HG02885 (cell line): ENCODE measurements around the gene INPP5E.
A peak's percentile ranks its signal among the peaks of the same experiment; 100 is the strongest.
"Not testable (repeated sequence)": the region's sequence is repeated elsewhere in the genome, so short reads cannot be mapped to it uniquely, and the experiment has no call there.

ENCODE experiments used
- ATAC-seq: cut with Tn5 transposase; IDR thresholded peaks from one replicate; pipeline ENCODE4 v1.9.1; 2021; ENCODE audit warnings: mild to moderate bottlenecking; ENCODE audit not compliant: unreplicated experiment, poor library complexity

The INPP5E gene

DNA sequence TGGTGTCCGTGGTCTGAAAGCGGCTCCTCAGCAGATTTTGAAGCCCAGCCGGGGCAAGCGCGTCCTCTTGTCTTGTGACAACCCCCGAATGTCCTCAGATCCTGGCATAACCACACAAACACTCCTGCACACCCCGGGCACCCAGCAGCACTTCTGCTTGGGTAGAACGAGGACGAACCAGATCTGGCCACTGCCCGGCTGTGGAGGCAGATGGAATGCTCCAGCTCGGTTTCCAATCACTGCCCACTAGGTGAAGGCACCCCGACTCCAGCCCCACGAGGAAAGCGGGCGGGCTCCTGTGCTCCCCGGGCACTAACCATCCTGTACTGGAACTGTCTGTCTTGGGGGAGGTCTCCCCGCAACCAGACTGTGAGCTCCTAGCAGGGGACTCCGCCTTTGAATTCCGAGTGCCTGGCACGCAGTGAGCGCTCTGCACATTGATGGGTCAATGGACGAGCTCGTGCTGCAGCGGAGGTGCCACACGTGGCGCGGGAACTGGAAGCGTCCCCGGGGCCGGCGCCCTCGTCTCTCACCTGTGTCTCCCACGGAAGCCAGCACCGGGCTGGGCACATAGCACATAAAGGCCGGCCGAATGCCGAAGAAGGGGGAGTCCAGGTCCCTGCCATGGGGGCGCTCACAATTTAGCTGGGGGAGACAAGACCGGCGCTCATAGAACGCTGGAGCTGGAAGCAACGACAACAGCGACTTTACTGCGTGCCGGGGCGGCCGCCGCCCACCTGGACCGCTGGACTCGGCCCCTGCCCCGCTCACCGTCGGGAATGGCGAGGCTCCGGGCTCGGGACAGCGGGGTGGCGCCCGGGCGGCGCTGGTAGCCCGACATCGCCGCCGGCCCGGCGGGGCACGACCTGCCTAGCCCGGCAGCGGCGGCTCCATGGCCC lies 29.8 kb downstream of the INPP5E start:
- ATAC-seq: peak; percentile 29

DNA sequence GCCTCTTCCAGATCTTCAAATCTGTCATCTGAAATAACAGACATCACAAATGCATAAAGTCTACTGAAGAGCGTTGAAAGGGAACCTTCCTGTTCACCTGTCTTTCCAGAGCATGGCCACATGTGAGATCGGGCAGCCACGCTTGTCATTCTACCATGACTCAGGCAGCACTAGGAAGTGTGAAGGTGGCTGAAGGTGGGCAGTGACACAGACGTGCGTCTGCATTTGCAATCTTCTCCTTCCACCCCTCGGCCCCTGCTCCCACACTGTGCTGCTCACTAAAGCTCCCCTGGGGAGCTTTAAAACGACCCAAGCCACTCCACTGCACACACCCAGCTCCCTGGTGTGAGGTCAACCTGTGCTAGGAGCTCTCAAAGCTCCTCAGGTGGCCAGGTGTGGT lies 31.7 kb downstream of the INPP5E start:
- no peak for ATAC-seq

DNA sequence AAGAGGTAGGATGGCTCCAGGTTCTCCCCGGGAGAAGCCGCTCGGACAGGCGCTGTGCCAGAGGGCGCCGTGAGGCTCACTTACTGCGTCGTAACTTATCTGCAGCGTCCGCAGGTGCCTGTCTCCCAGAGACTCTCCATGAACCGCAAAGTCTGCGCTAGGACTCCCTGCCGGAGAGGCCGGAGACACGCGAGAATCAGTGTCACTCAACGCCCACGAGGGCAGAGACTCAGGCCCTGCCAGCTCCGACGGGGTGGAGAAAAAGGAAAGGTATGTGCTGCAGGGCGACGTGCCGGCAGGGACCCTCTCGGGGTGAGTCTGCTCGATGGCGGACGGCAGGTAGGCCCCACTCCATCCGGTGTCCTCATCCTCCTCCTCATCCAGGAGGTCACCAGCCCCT lies 32.6 kb downstream of the INPP5E start:
- ATAC-seq: not testable (repeated sequence)

DNA sequence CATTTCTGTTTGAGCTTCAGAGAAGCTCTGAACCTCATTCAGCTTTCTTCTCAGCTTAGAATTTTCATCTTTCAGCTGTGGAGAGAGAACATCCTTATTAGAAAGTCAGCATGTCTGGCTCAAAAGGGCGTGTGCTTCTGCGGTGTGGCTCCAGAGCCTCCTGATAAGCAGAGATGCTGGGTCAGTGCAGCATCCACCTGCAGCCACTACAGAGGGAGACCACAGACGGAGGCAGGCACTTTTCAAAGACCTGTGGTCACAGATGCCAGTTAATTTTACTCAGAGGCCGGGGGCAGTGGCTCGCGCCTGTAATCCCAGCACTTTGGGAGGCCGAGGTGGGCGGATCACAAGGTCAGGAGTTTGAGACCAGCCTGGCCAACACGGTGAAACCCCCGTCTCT lies 33.7 kb downstream of the INPP5E start:
- not testable (repeated sequence) for ATAC-seq

DNA sequence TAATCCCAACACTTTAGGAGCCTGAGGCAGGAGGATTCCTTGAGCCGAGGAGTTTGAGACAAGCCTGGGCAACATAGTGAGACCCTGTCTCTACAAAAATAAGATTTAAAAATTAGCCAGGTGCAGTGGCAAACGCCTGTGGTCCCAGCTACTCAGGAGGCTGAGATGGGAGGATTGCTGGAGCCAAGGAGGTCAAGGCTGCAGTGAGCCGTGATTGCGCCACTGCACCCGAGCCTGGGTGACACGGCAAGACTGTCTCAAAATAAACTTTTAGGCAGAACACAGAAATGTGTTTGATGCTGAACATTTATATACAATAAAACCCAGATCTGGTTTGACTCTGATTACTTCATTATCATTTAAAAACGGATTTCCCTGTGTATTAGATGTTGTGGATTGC lies 34.2 kb downstream of the INPP5E start:
- ATAC-seq: no peak

DNA sequence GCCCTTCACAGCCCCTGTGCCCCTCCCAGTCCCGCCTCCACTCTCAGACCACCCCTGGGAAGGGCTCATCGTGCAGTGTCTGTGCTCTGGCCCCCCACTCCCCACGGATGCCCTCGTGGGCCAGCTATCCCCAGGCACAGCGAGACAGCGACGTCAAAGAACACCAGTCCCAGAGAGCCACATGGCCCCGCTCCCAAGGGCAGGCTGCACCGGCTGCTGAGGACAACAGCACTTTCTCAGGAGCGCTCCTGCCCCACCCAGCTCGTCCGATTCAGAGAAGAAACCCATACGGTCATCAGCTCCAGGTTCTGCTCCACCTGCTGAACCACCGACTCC lies 34.9 kb downstream of the INPP5E start:
- ATAC-seq: no peak

DNA sequence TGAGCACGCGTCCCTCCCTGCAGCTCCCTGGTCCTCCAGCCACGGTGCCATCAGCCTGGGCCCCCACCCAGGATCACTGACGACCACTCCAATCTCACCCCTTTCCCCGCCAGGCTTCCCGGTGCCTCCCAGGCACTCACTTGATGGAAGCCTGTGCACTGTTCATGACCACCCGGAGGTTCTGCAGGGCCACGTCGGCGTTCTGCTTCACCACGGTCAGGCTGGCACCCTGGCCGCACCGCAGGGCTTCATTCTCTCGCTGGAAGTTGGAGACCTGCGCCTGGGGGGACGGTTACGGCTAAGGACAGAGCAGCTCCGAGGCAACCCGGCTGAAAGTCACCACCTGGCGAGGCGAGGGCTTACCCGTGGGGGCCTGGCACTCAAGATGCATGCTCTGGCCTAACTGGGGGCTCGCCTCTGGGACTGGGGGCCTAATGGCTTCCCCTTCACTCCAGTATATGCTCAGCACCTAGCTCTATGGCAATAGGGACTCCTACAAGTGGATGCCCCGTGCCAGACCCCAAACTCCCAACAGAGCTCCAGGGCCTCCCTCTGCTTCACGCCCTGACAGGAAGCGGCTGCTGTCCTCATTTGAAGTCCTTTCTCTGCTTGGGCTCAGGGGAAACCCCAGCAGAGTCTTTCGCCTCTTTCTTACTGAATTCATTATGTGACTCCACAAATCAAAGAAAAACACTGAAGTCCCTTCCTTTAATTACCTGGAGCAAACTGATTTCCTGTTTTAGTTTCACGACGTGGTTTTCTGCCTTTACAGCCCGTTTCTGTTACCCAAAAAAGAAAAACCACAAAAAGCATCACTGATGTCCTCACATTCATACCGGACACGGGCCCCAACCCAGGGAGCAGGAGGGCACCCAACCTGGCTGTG lies 35.5 kb downstream of the INPP5E start:
- no peak for ATAC-seq

DNA sequence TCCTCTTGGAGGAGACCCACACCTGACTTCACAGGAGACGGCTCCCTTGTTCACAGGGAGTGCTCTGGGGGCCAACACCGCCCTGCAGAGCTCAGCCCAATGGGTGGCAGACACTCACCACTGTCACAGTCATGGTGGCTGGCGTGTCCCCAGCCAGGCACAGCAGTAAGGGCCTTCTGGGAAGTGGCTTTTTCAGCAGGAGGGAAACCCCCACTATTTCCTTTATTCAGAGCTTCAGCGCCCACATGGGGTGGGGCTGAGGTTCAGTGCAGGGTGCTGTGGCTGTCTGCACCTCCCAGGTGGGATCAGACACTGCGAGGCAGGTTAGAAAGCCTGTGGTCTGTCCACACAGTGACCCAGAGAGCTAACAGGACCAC lies 36.1 kb downstream of the INPP5E start:
- no peak for ATAC-seq

DNA sequence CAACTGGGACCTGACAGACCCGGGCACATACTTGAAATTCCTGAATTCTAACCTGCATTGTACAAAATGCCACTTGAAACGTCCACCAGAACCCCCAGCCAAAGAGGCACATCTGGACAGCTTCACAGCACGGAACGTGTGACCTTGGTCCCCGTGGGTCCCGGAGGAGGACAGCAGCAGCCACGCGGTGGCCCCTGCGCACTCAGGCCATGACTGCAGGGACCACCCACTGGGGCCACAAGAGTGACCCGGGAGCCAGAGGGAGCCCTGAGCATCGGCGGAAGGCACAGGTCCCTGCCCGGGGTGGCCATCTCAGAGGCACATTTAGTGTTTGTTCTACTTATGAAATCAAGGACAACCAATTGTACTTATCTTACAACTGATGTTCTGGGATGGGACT lies 37.6 kb downstream of the INPP5E start:
- no peak for ATAC-seq

DNA sequence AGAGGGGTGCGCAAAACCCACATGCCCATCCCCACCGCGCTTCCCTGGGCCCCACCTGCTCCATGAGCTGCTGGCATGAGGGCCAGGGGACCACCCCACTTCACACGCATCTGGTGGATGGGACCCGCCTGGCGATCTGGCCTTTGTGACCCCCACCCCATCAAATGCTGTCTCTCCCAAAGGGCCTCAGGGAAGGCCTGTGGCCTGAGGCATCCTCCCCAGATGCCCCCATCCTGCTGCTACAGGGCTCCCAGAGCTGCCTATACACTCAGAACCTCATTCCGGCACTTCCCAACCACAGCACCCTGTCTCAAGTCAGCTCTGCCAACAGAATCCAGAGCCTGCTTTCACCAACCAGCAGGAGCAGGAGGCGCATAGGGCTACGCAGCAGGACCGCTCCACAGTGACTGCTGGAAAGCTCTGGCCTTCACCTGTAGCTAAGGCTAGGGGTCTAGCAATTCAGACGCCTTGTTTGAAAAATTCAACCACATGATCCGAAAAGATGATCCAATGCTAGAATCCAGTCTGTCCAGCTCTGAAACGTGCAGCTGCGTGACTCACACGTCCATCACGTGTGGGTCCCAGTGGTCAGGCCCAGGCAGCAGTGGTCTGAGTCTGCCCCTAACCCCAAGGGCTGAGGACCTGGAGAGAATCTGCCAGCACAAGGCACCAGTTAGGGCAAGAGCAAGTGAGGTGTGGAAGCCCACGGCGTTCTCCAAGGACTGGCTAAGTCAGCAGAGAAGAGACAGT lies 38.3 kb downstream of the INPP5E start:
- ATAC-seq: no peak

DNA sequence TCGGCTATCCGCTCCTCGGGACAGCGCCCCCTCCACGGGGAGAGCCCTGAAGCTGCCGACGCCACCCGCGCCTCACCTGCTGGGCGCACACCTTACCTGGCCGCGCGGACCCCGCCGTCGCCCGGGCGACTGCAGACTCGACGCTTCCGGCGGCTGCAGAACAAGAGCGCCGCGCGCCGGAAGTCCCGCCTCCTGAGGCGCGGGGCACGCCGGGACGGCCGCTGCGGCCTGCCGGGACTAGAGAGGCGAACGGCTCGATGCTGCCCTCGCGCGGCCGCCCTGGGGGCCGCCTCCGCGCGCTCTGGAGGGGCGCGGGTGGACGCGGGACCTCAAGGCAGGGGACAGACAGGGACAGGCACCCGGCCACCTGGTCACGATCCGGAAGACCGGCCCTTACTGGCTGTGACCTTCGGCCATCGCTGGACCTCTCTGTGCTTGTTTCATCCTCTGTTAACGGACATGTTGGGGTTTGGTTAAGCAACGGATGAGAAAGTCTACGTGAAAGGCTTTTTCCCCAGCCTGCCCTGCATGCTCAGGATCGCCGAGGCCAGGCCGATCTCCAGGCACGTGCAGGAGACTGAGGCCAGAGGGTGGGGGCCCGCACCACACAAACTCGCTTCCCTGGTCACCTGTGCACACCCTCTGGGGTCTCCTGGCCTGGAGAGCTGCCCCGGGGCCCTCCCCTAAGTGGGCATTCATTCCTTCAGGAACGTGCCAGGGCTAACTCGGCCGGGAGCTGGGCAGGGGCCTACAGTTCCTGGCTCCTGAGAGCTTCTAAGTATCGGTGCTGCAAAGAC lies 39.4 kb downstream of the INPP5E start, which contains the start of gene SNAPC4:
Gene SNAPC4 (minus strand): TSS at position 133 of the 797 bp plus-strand sequence. CDS start 1,742 bp downstream, outside the sequence.
- peak; percentile 76 for ATAC-seq

DNA sequence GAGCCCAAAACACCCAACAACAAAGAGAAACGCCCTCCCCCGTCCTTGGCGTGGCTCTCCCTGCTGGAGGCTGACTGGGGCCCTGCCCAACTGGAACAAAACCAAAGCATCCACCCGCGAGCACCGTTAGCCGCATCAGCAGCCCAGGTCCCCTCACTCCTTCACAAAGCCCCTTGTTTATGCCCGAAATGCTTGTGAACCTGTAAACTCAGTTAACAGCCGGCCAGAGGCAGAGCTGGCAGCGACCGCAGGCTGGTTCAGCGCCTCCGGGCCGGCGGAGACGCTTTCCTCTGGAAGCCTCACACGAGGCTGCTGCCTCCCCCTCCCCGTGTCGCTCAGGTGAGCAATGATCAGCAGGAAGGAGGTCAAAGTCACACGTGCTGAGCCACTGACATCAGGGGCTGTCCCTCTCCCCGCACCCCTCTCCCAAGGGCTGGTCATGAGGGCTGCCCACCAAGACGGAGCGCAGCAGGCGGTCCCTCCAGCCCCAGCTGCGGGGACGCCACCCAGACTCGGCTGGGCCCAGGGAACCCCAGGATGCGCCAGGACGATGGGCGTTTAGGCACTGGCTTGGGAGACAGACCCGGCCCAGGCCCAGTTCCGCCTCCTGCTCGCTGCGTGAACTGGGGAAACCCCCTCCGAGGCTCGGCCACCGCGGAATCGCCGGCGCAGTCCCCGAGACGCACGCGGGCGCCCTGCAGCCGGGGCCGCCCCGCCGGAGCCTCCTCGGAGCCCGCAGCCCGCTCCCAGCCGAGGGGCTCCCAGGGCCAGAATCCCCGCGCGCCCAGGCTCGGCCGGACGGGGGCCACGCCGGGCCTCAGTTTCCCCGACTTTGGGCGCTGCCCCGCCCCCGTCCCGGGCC lies 40.2 kb downstream of the INPP5E start:
- ATAC-seq: peak; percentile 27

DNA sequence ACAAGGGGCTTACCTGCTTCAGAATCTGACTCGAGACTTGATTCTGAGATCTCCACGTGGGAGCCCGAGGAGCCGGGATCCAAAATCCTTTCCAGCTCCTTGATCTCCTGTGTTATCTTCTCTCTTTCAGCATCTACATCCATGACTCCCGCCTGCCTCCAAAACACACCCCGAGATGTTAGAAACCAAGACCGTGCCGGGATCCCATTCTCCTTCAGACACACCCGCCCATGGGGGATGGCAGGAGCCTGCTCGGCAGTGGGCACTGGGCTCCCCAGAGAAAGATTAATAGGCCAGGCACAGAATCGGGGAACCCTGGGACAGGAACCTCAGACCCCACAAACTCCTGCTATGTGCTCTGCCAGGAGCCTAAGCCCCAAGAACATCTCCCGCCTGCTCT lies 41.4 kb downstream of the INPP5E start:
- no peak for ATAC-seq

DNA sequence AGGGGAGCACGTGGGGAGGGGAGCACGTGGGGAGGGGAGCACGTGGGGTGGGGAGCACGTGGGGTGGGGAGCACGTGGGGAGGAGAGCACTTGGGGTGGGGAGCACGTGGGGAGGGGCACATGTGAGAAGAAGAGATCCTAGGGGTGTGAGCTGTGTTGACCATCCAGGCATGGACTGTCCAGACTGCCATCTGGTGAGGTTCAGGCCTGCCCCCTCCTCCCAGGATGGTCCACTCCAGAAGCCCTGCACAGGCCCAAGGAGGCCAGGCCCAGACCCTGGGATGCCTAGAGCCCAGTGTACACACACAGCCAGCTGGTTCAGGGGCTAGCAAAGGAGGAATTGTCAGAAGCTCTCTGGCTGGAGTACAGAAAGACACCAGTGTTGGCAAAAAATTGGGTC lies 42.0 kb downstream of the INPP5E start:
- ATAC-seq: no peak

DNA sequence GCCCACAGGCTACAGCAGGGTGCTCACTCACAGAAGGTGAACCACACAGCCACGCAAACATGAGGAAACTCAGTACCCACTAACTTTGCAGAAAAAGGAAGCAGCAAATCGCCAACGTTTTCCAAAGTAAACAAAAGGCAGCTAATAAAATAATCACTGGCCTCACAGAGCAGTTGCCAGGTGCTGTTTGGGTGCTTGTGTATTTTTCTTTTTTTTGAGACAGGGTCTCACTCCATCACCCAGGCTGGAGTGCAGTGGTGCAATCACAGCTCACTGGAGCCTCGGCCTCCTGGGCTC lies 43.5 kb downstream of the INPP5E start:
- no peak for ATAC-seq

DNA sequence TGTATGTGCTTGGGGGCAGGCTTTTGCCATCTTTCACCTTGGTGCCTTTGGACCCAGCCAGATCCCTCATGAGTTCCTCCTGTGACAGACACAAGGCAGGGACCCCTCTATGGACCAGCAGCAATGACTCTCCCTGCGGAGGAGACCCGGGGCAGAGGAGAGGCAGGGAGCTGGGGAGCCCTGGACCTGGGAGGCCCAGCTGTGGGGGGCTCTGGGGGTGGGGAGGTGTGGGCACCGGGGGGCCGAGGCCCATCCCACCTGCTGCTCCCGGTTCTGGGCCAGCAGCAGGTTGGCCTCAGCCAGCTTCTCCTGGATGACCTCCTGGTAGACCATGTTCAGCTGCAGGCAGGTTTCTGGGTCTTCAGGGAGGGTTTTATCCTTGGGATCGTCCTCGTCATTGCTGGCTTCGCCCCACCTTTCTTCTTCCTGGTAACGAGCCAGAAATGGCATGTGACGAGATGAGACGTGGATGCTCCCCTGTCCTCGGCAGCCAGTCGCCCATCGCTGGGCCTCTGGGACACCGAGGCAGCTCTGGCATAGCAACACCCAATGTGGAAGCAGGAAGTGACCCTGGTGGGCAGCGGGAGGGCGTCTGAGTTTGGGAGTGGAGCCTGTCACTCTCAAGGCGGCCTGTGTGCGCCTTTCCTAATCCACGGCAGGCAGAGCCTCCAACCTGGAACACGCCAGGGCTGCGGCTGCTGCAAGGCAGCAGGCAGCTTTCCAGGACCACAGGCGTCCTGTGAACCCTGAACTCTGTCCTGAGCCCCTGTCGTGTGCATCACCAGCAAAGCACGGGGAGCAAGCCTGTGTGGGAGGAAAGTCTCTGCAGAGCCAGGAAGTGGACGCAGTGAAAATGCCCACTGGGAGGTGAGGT lies 44.1 kb downstream of the INPP5E start:
- no peak for ATAC-seq

DNA sequence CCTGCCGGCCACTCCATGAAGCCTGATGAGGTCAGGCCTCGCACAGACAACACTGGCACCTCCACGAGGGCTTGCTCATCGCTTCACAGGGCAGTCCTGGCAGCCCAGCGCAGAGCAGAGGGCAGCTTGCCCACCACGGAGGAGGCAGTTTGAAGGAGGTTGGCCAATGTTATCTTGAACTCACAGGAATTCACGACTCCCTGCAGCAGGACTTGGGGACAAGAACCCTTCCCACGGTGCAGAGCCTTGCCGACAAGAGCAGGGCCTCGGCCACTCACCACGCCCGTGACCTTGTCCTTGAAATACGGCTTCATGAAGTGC lies 44.7 kb downstream of the INPP5E start:
- ATAC-seq: no peak

DNA sequence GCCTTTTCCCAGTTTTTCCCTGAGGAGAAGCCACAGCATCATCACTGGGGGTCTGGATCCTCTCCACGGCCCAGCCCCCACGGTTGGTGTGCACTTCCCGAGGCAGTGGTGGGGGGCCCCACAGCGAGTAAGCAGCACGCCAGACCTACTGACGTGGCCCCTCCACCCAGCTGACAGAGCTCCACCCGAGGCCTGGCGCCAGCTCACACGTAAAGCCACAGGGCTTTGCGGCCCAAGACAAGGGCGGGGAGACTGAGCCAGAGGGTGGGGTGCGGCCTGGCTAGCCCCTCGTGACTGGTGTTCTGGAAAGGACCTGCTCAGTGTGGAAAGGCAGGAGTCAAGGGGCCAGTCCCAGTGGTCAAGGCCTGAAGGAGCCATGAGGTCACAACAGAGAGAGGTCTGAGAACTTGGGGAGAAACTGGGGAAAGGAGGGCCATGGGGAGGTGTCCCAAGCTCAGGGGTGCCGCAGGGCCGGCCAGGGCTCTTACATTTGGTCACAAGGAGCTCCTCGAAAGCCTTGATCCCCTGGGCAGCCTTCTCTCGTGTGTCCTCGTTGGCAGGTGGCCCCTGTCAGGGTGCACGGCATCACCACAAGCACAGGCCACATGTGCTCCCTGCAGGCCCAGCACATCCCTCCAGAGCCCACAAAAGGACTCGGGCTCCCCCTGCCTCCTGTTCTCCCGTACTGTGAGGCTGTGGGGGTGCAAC lies 45.2 kb downstream of the INPP5E start:
- no peak for ATAC-seq
